ENCODE measurements around the gene DMGDH.
A peak's percentile ranks its signal among the peaks of the same experiment; 100 is the strongest.

DMGDH gene

GRCh38 chr5:79069488-79070349, at the start of gene DMGDH, which contains the start of gene BHMT2:
TSS of gene DMGDH (minus strand) at chr5:79069674. CDS start at chr5:79069620, 54 bp downstream.
TSS of gene BHMT2 (plus strand) at chr5:79069767. CDS start at chr5:79069783, 16 bp downstream.
- no peak for DNase-seq

GRCh38 chr5:79112703-79113058, 43.2 kb upstream of the DMGDH start:
- no peak for DNase-seq

DNA sequence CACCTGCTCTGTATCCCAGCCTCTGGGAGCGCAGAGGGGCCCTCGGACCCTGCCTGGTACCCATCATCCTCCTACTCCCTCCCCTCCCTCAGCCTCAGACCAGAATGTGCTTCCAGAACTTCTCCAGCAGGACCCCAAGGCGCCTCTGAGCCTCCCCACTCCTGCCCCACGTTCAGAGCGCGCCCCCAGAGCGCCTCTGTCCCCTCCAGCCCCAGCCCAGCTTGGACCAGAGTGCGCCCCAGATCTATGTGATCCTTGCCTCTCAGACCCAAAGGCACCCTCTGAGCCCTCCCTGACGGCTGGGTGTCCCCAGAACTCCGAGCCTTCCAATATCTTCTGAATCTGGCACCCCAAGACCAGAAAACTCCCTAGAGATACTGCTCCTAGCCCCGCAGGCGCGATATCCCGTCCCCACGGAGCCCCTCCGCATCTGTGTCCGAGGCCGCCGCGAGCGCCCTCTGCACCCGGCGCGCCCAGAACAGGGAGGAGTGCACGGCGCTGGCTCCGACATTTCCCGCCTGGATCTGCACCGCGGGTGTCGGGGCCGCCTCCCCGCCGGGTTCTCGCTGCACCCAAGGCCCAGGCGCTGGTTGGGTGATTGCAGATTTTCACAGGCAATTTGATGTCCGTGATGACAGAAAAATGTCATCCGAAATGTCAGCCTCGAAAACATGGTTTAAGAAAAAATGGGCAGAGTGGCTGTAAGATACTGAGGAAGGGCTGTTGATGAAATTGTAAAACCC, 42.7 kb upstream of the DMGDH start:
- no peak for DNase-seq

- no peak for DNase-seq
Measured at GRCh38 chr5:79111387-79111959, 42.0 kb upstream of the DMGDH start, which contains the start of gene BHMT. TSS of gene BHMT (plus strand) at chr5:79111809. CDS start at chr5:79111886, 77 bp downstream.

- no peak for DNase-seq
Measured at GRCh38 chr5:79109527-79110492, 40.3 kb upstream of the DMGDH start.

DNA sequence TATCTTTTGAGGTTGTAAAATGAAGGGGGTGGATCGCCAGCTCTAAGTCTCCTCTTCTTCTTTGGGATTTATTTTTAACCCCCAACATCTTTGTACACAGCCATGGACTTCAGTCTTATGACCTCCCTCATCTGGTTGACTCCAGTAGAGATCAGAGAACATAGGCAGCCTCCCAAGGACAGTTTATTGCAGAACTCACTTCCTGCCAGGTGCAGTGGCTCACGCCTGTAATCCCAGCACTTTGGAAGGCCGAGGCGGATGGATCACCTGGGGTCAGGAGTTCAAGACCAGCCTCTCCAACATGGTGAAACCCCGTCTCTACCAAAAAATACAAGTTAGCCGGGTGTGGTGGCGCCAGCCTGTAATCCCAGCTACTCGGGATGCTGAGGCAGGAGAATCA, 39.3 kb upstream of the DMGDH start:
- no peak for DNase-seq

DNA sequence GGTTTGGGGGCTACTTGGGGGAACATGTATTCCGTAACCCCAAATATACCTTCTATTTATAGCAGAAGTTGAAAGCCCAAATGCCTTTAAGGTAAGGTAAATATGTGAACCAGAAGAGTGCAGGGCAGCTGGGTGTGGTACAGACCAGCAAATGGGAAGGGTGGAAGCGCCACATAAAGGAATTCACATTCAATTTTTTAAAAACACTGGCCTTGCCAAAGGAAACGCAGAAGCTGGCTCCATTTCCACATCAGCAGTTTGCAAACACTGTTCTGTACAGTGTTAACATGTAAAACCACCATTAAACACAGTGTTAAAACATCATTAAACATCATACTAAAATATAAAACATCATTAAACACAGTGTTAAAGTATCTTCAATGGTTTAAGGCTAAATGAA, 38.6 kb upstream of the DMGDH start:
- DNase-seq = no peak

DNA sequence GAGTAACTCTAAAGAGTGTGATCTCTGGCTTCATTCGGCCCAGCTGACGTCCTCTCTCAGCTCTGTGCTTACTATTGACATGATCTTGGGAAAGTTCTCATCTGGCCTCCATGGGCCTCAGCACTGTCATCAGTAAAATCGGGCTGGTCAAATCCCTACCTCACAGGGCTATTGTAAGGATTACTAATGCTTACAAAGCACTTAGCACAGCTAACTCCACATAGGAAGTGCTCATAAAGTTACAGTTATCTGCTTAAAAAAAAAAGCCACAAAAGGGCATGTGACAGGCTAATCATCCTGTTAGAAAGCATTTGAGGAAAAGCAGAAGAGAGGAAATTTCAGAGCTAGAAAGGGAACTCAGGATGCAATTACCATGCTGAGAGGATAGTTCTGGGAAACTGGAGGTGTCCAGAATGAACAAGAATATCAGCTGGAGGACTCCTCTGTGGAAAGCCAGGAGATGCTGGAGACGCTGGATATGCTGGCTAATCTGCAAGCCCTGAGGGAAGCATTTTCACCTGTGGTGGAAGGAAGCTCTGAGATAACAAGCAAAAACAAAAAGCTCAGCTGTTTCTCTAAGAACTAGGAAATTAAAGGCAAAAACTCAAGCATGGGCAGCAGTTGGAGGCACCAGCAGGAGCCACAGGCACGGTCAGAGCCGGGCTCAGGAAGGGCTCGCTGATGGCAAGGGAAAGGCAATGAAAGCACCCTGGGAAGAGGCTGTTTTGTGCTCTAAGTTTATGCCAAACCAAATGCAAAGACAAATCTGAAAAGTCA, 37.7 kb upstream of the DMGDH start:
- peak; percentile 8 for DNase-seq

DNA sequence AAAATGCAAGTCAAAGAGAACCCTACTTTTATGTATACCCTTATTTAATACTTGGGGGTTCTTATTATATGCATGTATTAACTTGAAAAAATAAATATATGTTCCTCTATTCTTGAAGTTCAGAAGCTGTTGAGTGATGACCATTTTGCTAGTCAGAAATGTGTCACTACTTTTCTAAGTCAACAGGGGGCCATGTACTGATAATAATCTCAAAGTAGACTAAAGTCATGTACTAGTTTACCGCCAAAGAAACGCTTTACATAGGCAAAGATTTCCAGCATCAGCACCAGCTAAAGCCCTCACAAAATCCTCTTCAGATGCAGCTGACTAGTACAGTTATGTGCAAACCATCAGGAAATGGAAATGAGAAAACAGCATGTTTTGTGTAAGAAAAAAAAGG, 36.4 kb upstream of the DMGDH start:
- no peak for DNase-seq

DNA sequence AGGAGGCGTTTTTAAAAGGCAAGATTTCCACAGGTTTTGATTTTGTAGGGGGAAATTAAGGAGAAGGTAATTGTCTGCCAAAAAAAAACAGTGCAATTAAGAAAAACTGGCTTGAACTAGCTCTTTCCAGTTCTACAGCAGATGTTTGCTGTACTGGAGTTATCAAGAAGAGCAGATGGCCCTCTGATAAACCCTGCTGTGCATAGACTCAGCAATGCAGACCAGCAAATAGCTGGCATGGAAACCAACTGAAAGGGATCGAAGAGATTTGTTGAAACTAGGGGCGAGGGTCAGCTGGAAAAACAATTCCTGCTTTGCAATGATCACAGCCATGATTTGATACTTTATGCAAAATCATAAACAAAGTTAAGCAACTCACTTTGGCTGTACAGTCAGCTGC, 24.3 kb upstream of the DMGDH start:
- DNase-seq = no peak

DNA sequence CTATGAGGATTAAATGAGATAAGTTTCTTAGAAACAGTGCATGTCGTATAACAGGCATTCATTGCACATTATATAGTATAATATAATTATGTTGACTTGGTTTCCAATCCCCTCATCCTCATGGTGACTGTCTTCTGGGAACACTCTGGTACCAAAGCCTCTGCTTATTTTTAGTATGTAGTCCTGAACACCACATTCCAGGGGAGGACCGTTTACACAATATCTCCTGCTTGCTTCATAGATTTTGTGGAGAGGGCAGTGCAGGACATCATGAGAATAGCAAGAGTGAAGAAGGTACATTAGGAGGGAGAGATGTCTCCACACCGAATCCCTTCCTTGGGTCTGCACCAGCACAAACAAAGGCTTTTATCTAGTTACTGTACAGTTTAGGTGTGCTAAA, 21.6 kb upstream of the DMGDH start:
- no peak for DNase-seq

- no peak for DNase-seq
Measured at GRCh38 chr5:79088507-79088906, 19.0 kb upstream of the DMGDH start.

DNA sequence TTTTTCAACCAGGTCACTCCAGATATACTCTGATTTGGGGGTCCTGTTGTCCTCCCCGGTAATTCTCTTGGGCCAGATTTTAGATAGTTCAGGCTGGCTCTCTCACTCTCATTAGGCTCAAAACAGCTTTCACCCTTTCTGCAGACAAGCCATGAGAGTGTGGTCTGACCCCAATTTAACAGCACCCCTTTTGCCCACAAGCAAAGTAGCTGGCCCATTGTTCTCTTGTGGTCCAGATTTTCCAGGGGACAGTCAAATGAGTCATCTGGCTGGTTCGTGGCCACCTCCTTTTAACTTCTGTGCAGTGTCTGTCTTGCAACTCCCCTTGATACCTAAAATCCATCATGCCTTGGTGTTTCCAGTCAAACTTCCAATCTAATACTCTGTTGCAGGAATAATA, 16.6 kb upstream of the DMGDH start:
- no peak for DNase-seq

DNA sequence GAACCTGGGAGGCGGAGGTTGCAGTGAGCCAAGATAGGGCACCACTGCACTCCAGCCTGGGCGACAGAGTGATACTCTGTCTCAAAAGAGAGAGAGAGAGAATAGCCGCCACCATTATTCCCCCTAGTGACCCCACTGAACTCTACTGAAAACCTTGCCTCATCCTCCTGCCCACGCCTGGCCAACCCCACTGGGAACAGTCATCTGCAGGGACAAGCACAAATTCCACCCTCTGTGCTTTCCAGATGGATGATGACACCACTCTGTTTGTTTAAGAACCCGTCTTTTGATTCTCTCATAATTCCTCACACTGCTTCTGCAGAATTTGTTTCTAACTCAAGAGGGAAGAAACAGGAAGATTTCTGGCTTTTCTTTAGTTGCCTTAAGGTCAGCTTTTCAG, 12.3 kb upstream of the DMGDH start:
- no peak for DNase-seq

- DNase-seq = no peak
Measured at GRCh38 chr5:79080804-79081203, 11.3 kb upstream of the DMGDH start.

GRCh38 chr5:79077680-79078365, 8.3 kb upstream of the DMGDH start:
- no peak for DNase-seq

GRCh38 chr5:79076819-79077218, 7.3 kb upstream of the DMGDH start:
- no peak for DNase-seq

GRCh38 chr5:79075646-79076426, 6.4 kb upstream of the DMGDH start:
- DNase-seq = no peak

- DNase-seq = no peak
Measured at GRCh38 chr5:79074641-79075040, 5.2 kb upstream of the DMGDH start.

DNA sequence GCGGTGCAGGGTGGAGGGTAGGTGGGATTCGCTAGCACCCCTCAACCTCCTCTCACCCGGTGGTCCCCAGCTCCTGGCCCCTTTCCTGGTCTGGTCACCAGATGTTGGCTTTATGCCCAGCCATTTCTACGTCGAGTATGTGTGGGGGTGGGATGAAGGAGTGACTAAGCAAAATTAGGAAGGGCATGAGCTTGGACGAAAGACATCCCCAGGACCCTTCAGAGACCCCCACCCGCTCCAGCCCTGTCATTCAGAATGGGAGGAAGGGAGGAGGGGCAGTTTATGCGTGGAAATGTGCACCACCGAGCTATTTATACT, 835 bp upstream of the DMGDH start:
- no peak for DNase-seq

DNA sequence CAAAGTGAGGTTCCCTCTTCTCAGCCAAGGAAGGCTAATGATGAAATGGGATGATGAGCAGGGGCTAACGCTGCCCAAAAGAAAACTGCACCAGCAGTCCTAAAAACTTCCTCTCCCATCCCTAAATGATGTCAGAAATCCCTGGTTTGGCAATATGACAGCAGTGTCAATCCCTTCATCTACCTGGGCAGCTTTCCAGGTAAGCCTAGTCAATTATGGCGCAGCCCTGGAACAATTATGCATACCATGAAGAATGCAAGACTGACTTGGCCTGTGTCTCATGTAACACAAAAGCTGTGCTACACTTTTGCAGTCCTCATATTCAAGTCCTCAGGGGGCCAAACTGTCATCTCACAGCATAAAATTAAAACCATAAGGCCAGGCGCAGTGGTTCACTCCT, 7.0 kb downstream of the DMGDH start:
- no peak for DNase-seq
